OCI-LY3 (cell line): ENCODE results near the gene DEPDC5.

Source experiments
- H2AFZ ChIP-seq: fragments of 200-600, 300-600 bp; shearing (Covaris generic); 2 replicates; pipeline ENCODE4 v1.6.0; 2014; ENCODE audit warnings: antibody characterized with exemption, low read depth, low read length
- H3K27ac ChIP-seq: fragments of 200-600, 300-600 bp; sonication (generic); 2 replicates; pipeline ENCODE4 v1.5.1; 2014; ENCODE audit warnings: mild to moderate bottlenecking, low read length, moderate library complexity, mixed read lengths
- H3K27me3 ChIP-seq: fragments of 200-600, 300-600 bp; sonication (generic); 2 replicates; pipeline ENCODE4 v1.6.1; 2014; ENCODE audit warnings: low read depth, low read length, mixed read lengths
- H3K36me3 ChIP-seq: fragments of 200-600, 300-600 bp; sonication (generic); replicated peaks from 2 replicates; pipeline ENCODE3; 2014; ENCODE audit warnings: low read depth, low read length, mixed read lengths
- H3K4me1 ChIP-seq: fragments of 300-600, 200-600 bp; sonication (generic); 2 replicates; pipeline ENCODE4 v1.6.1; 2014; ENCODE audit warnings: low read length, mixed read lengths
- H3K4me2 ChIP-seq: fragments of 200-600, 300-600 bp; sonication (generic); 2 replicates; pipeline ENCODE4 v1.6.1; 2014; ENCODE audit warnings: low read length, mixed read lengths
- H3K4me3 ChIP-seq: fragments of 300-600, 200-600 bp; sonication (generic); 2 replicates; pipeline ENCODE4 v1.5.1; 2014; ENCODE audit warnings: antibody characterized with exemption, mild to moderate bottlenecking, low read length, moderate library complexity
- H3K79me2 ChIP-seq: fragments of 300-600, 200-600 bp; shearing (Covaris generic); 2 replicates; pipeline ENCODE4 v1.6.1; 2014; ENCODE audit warnings: mild to moderate bottlenecking, low read length, mixed read lengths
- H3K9ac ChIP-seq: fragments of 300-600, 200-600 bp; shearing (Covaris generic); 2 replicates; pipeline ENCODE4 v1.6.0; 2014; ENCODE audit warnings: mild to moderate bottlenecking, low read length, moderate library complexity
- H3K9me3 ChIP-seq: fragments of 200-600, 300-600 bp; shearing (Covaris generic); 2 replicates; pipeline ENCODE4 v1.6.1; 2014; ENCODE audit warnings: low read length, mixed read lengths; ENCODE audit not compliant: insufficient read depth
- H4K20me1 ChIP-seq: fragments of 200-600, 300-600 bp; sonication (generic); 2 replicates; pipeline ENCODE4 v1.6.1; 2016; ENCODE audit warnings: low read length, mixed read lengths; ENCODE audit not compliant: insufficient read depth
- EZH2phosphoT487 ChIP-seq: fragments of 200-600 bp; shearing (Covaris generic); IDR thresholded peaks from 2 replicates; pipeline ENCODE4 v1.6.1; 2018; ENCODE audit warnings: antibody characterized with exemption, mixed run types, low read depth
- TF ChIP-seq, protein P1 (sequence below): fragments of 200-600, 300-600 bp; sonication (generic); IDR thresholded peaks from 2 replicates; pipeline ENCODE4 v1.5.1; 2014; ENCODE audit warnings: antibody characterized with exemption, low read length, low read depth

Gene DEPDC5

DNA sequence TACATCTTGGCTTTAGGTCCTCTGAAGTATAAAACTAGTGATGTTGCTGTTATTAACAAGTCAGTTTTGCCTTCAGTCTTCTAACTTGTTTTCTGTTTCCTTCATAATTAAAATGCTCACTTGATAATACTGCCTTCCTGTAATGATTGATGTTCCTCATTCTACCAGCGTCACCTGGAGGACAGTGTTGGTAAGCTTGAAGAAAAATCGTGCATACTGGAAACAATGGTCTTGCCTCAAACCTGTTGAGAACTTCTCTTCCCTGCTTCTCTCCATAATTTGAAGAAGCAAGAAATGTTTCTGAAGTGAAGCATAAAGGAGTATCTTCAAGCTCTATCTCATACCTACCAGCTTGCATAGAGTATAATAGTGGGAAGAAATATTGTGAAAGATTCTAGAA lies 193.5 kb downstream of the DEPDC5 start:
- Histone ChIP-seq H3K9ac (no peak overlapping the region), H3K4me2 (peak overlapping the region; percentile 86; the same call in 1 of the 2 replicates)

DNA sequence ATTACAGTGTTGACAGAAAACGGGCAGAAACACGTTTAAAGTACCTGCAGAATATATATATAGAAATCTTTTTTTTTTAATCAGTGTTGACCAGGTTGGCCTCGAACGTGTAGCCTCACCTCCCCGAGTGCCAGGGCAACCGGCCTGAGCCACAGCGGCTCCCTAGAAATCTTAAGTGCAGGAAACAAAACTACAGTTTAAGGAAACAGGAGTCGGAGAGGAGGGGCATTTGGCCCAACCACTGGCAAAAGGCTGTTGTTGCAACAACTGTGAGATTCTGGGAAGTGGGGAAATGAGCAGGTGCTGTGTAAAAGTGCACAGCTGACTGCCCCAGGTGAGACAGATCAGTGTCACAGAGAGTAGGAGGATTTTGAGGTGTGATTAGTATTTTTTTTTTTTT lies 194.2 kb downstream of the DEPDC5 start:
- TF ChIP-seq, protein P1, sequence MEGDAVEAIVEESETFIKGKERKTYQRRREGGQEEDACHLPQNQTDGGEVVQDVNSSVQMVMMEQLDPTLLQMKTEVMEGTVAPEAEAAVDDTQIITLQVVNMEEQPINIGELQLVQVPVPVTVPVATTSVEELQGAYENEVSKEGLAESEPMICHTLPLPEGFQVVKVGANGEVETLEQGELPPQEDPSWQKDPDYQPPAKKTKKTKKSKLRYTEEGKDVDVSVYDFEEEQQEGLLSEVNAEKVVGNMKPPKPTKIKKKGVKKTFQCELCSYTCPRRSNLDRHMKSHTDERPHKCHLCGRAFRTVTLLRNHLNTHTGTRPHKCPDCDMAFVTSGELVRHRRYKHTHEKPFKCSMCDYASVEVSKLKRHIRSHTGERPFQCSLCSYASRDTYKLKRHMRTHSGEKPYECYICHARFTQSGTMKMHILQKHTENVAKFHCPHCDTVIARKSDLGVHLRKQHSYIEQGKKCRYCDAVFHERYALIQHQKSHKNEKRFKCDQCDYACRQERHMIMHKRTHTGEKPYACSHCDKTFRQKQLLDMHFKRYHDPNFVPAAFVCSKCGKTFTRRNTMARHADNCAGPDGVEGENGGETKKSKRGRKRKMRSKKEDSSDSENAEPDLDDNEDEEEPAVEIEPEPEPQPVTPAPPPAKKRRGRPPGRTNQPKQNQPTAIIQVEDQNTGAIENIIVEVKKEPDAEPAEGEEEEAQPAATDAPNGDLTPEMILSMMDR, result no peak
- TF ChIP-seq EZH2phosphoT487, result no peak
- H3K9me3 ChIP-seq, result no peaks in the 10 kb centered on the region
- H3K4me3 ChIP-seq, result no peak overlapping the region
- H3K27me3 ChIP-seq, result no peaks in the 10 kb centered on the region
- H3K9ac ChIP-seq, result no peak overlapping the region
- peaks cover 26% of the 10 kb centered on the region for H3K4me1 ChIP-seq
- H2AFZ ChIP-seq, result no peak overlapping the region
- H3K27ac ChIP-seq, result no peak overlapping the region
- H3K79me2 ChIP-seq, result peaks cover 86% of the 10 kb centered on the region
- H3K36me3 ChIP-seq, result peaks cover 50% of the 10 kb centered on the region
- no peak overlapping the region for H3K4me2 ChIP-seq
- H4K20me1 ChIP-seq, result peaks cover 60% of the 10 kb centered on the region

More for the DNA sequence above, 193.5 kb downstream of the DEPDC5 start:
- Histone ChIP-seq H3K27me3 (no peaks in the 10 kb centered on the region), H4K20me1 (peaks cover 53% of the 10 kb centered on the region), H3K9me3 (no peaks in the 10 kb centered on the region), H3K4me1 (peaks cover 26% of the 10 kb centered on the region), H3K4me3 (no peak overlapping the region), H2AFZ (no peak overlapping the region), H3K36me3 (peaks cover 45% of the 10 kb centered on the region), H3K79me2 (peaks cover 79% of the 10 kb centered on the region), H3K27ac (no peak overlapping the region)
- TF ChIP-seq, protein P1, result peak; percentile 96
- TF ChIP-seq EZH2phosphoT487, result no peak

DNA sequence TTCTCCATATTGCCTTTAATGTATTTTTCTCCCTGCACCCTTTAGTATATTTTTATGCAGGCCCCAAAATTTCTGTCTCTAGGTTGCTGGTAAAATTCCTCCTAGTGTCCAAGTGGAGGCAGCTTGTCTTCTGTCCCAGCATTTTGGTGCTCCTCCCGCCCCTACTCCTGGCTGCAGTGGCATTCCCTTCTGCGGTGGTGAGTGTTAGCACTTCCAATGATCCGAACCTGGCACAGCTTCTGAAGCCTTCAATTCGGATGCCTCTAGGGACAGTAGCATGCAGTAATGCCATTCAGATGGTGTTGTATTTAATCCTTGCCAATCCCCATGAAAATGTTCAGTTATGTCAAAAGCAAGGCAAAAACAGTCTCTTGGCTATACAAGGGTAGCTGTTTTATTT lies 196.4 kb downstream of the DEPDC5 start:
- H3K9me3 ChIP-seq, result no peaks in the 10 kb centered on the region
- H4K20me1 ChIP-seq, result peaks cover 82% of the 10 kb centered on the region
- no peak overlapping the region for H3K4me3 ChIP-seq
- H3K4me1 ChIP-seq, result peaks cover 18% of the 10 kb centered on the region
- no peak overlapping the region for H2AFZ ChIP-seq
- peaks cover 64% of the 10 kb centered on the region for H3K36me3 ChIP-seq
- H3K27me3 ChIP-seq, result no peaks in the 10 kb centered on the region
- no peak overlapping the region for H3K9ac ChIP-seq
- H3K79me2 ChIP-seq, result peaks cover 99% of the 10 kb centered on the region
- no peak overlapping the region for H3K27ac ChIP-seq
- TF ChIP-seq EZH2phosphoT487, result no peak
- TF ChIP-seq, protein P1, result no peak
- no peak overlapping the region for H3K4me2 ChIP-seq

DNA sequence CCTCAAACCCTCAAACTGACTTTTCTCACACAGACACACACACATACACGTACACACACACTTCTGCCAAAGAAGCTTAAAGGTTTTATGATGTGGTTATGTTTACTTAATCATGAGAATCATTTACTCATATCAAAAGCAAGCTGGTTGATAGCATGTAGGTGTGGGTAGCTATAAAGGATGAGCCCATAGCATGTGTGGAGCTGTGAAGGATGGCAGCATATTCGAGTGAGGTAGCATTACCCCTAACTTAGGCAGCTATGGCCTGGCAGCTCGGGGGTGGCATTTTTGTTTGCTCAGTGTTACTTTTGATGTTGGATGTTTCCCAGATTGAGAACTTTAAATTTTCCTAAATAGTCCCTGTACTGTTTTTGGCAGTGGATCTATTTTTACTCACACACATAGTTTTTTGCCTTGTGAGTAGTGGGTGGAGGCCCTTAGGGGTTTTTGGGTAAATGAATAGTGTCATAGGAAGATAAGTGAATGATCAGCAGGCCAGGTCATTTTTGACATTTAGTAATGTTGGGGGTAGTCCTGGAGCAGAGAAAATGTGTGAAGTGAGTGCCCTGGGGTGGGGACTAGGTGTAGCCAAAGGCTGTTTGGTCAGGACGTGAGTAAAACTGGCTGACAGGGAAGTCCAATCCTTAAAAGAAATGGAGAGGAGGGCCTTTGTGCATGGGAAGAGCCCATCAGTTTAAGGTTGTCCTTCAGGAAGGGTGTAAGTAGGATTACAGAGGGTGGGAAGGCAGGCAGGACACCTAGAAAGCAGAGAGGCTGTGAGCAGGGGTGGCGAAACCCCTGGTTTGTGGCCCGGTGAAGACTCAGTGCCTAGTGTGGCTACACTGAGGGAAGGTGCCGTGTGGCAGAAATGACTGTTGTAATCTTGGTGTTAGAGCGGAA lies 197.6 kb downstream of the DEPDC5 start:
- Histone ChIP-seq H3K79me2 (peaks cover 99% of the 10 kb centered on the region), H3K27me3 (no peaks in the 10 kb centered on the region), H4K20me1 (peaks cover 85% of the 10 kb centered on the region), H3K9me3 (no peaks in the 10 kb centered on the region), H3K9ac (no peak overlapping the region), H3K4me1 (peaks cover 9% of the 10 kb centered on the region), H3K27ac (no peak overlapping the region), H2AFZ (no peak overlapping the region), H3K4me2 (no peak overlapping the region), H3K36me3 (peaks cover 66% of the 10 kb centered on the region), H3K4me3 (no peak overlapping the region)
- TF ChIP-seq EZH2phosphoT487, result no peak
